GM13977 (cell line): ENCODE data around the gene CEBPB.
"Not testable (repeated sequence)": the region's sequence is repeated elsewhere in the genome, so short reads cannot be mapped to it uniquely, and the experiment has no call there.

ENCODE experiments used
- DNase-seq: peaks from one replicate; pipeline ENCODE4 v3.0.0; 2012; ENCODE audit warnings: low spot score
- in situ Hi-C: fragments of 300-500 bp; cut with MboI; formaldehyde crosslinking; loops from one replicate; pipeline ENCODE4 v1.12.0; 2022; ENCODE audit warnings: low sequenced_read_pairs, low pct_unique_long_range_greater_than_20kb, mixed read lengths, inconsistent platforms; ENCODE audit not compliant: unreplicated experiment
- TF ChIP-seq, protein P1 (sequence below): IDR thresholded peaks from 2 replicates; pipeline ENCODE4 v1.5.1; 2012; ENCODE audit warnings: mild to moderate bottlenecking, control low read depth; ENCODE audit not compliant: insufficient read depth; ENCODE audit errors: extremely low read depth, missing control alignments

CEBPB gene

GRCh38 chr20:50172347-50173013 lies 18.1 kb upstream of the CEBPB start:
- TF ChIP-seq, protein P1, sequence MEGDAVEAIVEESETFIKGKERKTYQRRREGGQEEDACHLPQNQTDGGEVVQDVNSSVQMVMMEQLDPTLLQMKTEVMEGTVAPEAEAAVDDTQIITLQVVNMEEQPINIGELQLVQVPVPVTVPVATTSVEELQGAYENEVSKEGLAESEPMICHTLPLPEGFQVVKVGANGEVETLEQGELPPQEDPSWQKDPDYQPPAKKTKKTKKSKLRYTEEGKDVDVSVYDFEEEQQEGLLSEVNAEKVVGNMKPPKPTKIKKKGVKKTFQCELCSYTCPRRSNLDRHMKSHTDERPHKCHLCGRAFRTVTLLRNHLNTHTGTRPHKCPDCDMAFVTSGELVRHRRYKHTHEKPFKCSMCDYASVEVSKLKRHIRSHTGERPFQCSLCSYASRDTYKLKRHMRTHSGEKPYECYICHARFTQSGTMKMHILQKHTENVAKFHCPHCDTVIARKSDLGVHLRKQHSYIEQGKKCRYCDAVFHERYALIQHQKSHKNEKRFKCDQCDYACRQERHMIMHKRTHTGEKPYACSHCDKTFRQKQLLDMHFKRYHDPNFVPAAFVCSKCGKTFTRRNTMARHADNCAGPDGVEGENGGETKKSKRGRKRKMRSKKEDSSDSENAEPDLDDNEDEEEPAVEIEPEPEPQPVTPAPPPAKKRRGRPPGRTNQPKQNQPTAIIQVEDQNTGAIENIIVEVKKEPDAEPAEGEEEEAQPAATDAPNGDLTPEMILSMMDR: no peak
- in situ Hi-C loops: no loop called here
- DNase-seq: no peak

GRCh38 chr20:50174456-50174855 lies 16.2 kb upstream of the CEBPB start:
- no peak for DNase-seq
- TF ChIP-seq, protein P1: no peak

GRCh38 chr20:50175938-50176933 lies 14.4 kb upstream of the CEBPB start:
- no peak for DNase-seq
- TF ChIP-seq, protein P1: no peak
- in situ Hi-C loops: loop anchor here (25.0 kb wide), 1 partner anchor 189 kb away; the partner anchor contains the start of gene SNAI1

More at GRCh38 chr20:50174456-50174855, 16.2 kb upstream of the CEBPB start:
- in situ Hi-C loops: no loop called here

- in situ Hi-C loops: loop anchor here (25.0 kb wide), 1 partner anchor 191 kb away; the partner anchor contains the start of gene SNAI1
- DNase-seq: not testable (repeated sequence)
Measured at GRCh38 chr20:50178672-50179071, 12.0 kb upstream of the CEBPB start.

GRCh38 chr20:50181344-50181743 lies 9.3 kb upstream of the CEBPB start:
- TF ChIP-seq, protein P1: no peak
- in situ Hi-C loops: loop anchor here (10.0 to 25.0 kb wide), 2 partner anchors 194 to 393 kb away; partner anchors contain the start of gene SNAI1
- DNase-seq: no peak

GRCh38 chr20:50182346-50182745 lies 8.3 kb upstream of the CEBPB start:
- in situ Hi-C loops: loop anchor here (10.0 to 25.0 kb wide), 2 partner anchors 195 to 392 kb away; partner anchors contain the start of gene SNAI1
- no peak for DNase-seq
- TF ChIP-seq, protein P1: no peak
